ENCODE results near the gene INSR. TPM values are rescaled to one million over a fixed set of nuclear protein-coding genes. Genes with fewer than 3 reads are reported as not detected.
"Not testable (repeated sequence)": the region's sequence is repeated elsewhere in the genome, so short reads cannot be mapped to it uniquely, and the experiment has no call there.

Gene INSR
- polyA plus RNA-seq, 2 of the 4 experiments (the other 2 are of a cell fraction) = 1.8 to 3.3 TPM

- no peak for ATAC-seq
- CTCF ChIA-PET = interaction anchor here (1.2 to 1.5 kb wide), 2 partner anchors 15 to 22 kb away, joined by 3 to 5 read pairs; no protein-coding TSS in a partner anchor
These were observed 82.8 kb downstream of the INSR start for GRCh38 chr19:7211191-7211951.

GRCh38 chr19:7210359-7210758 lies 83.9 kb downstream of the INSR start:
- POLR2A ChIA-PET = no interaction called here
- WGBS (ENCODE audit: missing lambda C conversion rate) = 82% methylated on average over 4 of the region's 4 CpGs
- ATAC-seq = no peak

More at GRCh38 chr19:7211191-7211951, 82.8 kb downstream of the INSR start:
- no peak overlapping the region for H3K27ac ChIP-seq
- no peak for TF ChIP-seq FOXS1 (CRISPR knock-in tag; IDR thresholded peaks at IDR 0.05)
- TF ChIP-seq HOXB13 (CRISPR knock-in tag; IDR thresholded peaks at IDR 0.05; ENCODE audit: low read depth) = no peak
- no peak for TF ChIP-seq KDM5A (IDR thresholded peaks at IDR 0.05)
- TF ChIP-seq ZSCAN20 (CRISPR knock-in tag; IDR thresholded peaks at IDR 0.05) = no peak
- TF ChIP-seq MYC (IDR thresholded peaks at IDR 0.05; ENCODE audit: borderline replicate concordance, low read length) = no peak
- no peak for TF ChIP-seq EHF (CRISPR knock-in tag; IDR thresholded peaks at IDR 0.05)
- no peak for TF ChIP-seq NFE2L2 (conservative IDR thresholded peaks at IDR 0.05; ENCODE audit: low read length)
- TF ChIP-seq ZNF302 (CRISPR knock-in tag; IDR thresholded peaks at IDR 0.05) = no peak
- no peak for TF ChIP-seq ELK1 (IDR thresholded peaks at IDR 0.05; ENCODE audit: low read depth, low read length)
- TF ChIP-seq ZFP36 (IDR thresholded peaks at IDR 0.05; ENCODE audit: borderline replicate concordance, partially characterized antibody) = no peak
- no peak for TF ChIP-seq CBX8 (IDR thresholded peaks at IDR 0.05)
- no peak for TF ChIP-seq REST (IDR thresholded peaks at IDR 0.05)
- TF ChIP-seq HMGXB4 (CRISPR knock-in tag; IDR thresholded peaks at IDR 0.05; ENCODE audit: borderline replicate concordance) = no peak
- no peak for TF ChIP-seq EP300 (IDR thresholded peaks at IDR 0.05)
- TF ChIP-seq NPAS2 (CRISPR knock-in tag; IDR thresholded peaks at IDR 0.05; ENCODE audit: borderline replicate concordance) = no peak
- no peak for TF ChIP-seq ZC3H11A (IDR thresholded peaks at IDR 0.05)
- H3K4me2 ChIP-seq = no peak overlapping the region
- no peak overlapping the region for H3K4me3 ChIP-seq
- no peak for DNase-seq (ENCODE audit: low read depth in 1 of 2, low spot score in 1 of 2)
- no peaks in the 10 kb centered on the region for H3K4me1 ChIP-seq
- WGBS (ENCODE audit: missing lambda C conversion rate) = 81% methylated on average over 20 of the region's 21 CpGs
- H3K9me3 ChIP-seq = no peaks in the 10 kb centered on the region
- no peak for FAIRE-seq
- POLR2A ChIA-PET = no interaction called here

GRCh38 chr19:7209597-7210325 lies 84.5 kb downstream of the INSR start:
- FAIRE-seq; DNase-seq (ENCODE audit: low read depth in 1 of 2, low spot score in 1 of 2); H3K4me3 ChIP-seq; H3K9me3 ChIP-seq; H3K4me2 ChIP-seq; H3K27ac ChIP-seq; POLR2A ChIA-PET; H3K4me1 ChIP-seq; ATAC-seq: not testable (repeated sequence)
- CTCF ChIA-PET = interaction anchor here (1.0 to 1.5 kb wide), 4 partner anchors 17 to 75 kb away, joined by 3 to 5 read pairs (median 4); no protein-coding TSS in a partner anchor
- 87% methylated on average over 15 of the region's 15 CpGs for WGBS (ENCODE audit: missing lambda C conversion rate)

More at GRCh38 chr19:7210359-7210758, 83.9 kb downstream of the INSR start:
- no peak overlapping the region for H3K4me2 ChIP-seq
- H3K4me3 ChIP-seq = no peak overlapping the region
- no peaks in the 10 kb centered on the region for H3K9me3 ChIP-seq
- DNase-seq (ENCODE audit: low read depth in 1 of 2, low spot score in 1 of 2) (no peak), FAIRE-seq (no peak)
- CTCF ChIA-PET = interaction anchor here (1.2 to 1.5 kb wide), 2 partner anchors 16 to 23 kb away, joined by 3 to 5 read pairs; no protein-coding TSS in a partner anchor
- no peak overlapping the region for H3K27ac ChIP-seq
- H3K4me1 ChIP-seq = no peaks in the 10 kb centered on the region
- TF ChIP-seq CEBPB (IDR thresholded peaks at IDR 0.05) (no peak), EHMT2 (IDR thresholded peaks at IDR 0.05; ENCODE audit: low read depth) (no peak), USF2 (IDR thresholded peaks at IDR 0.05) (no peak), ZFP36 (IDR thresholded peaks at IDR 0.05; ENCODE audit: borderline replicate concordance, partially characterized antibody) (no peak), RNF2 (IDR thresholded peaks at IDR 0.05; ENCODE audit: borderline replicate concordance, low read depth) (no peak), E2F6 (IDR thresholded peaks at IDR 0.05; ENCODE audit: borderline replicate concordance, low read depth) (no peak), EP300 (IDR thresholded peaks at IDR 0.05) (no peak)

Data from A549 (cell line).